Activated CD4-positive, alpha-beta T cell treated with anti-CD3 and anti-CD28 coated beads, Interleukin-10, Interleukin-2, amounts not matched to agents 100 ng/mL and 50 ng/mL, durations not matched to agents 16 hours and 8 hours (primary cell): ENCODE measurements around the gene UBAP2L.
"Not testable (repeated sequence)": the region's sequence is repeated elsewhere in the genome, so short reads cannot be mapped to it uniquely, and the experiment has no call there.

Experiments used
- DNase-seq: peaks from one replicate; pipeline ENCODE4 v3.0.0-alpha.2; 2020

The UBAP2L gene

GRCh38 chr1:154241703-154242351 is 21.1 kb downstream of the UBAP2L start:
- DNase-seq, result no peak

GRCh38 chr1:154253671-154254070 is 32.9 kb downstream of the UBAP2L start:
- no peak for DNase-seq

GRCh38 chr1:154256686-154257085 is 35.9 kb downstream of the UBAP2L start:
- DNase-seq, result no peak

GRCh38 chr1:154258784-154259183 is 38.0 kb downstream of the UBAP2L start:
- no peak for DNase-seq

- no peak for DNase-seq
These were observed 39.4 kb downstream of the UBAP2L start for GRCh38 chr1:154260127-154260526.

GRCh38 chr1:154263465-154264332 is 42.9 kb downstream of the UBAP2L start:
- DNase-seq, result no peak

- DNase-seq, result no peak
These were observed 43.7 kb downstream of the UBAP2L start for GRCh38 chr1:154264454-154264853.

GRCh38 chr1:154265586-154265985 is 44.8 kb downstream of the UBAP2L start:
- peak; percentile 34 for DNase-seq

- DNase-seq, result peak; percentile 25
These were observed 50.1 kb downstream of the UBAP2L start for GRCh38 chr1:154270833-154271232.

GRCh38 chr1:154272217-154272998 is 51.7 kb downstream of the UBAP2L start, which contains the start of gene HAX1:
TSS of gene HAX1 (plus strand) at chr1:154272629. CDS start at chr1:154272724, 95 bp downstream.
- DNase-seq, result peak; percentile 98

GRCh38 chr1:154272999-154273563 is 52.3 kb downstream of the UBAP2L start:
- DNase-seq, result no peak

GRCh38 chr1:154276797-154277196 is 56.0 kb downstream of the UBAP2L start:
- DNase-seq, result peak; percentile 26

- not testable (repeated sequence) for DNase-seq
These were observed 66.8 kb downstream of the UBAP2L start for GRCh38 chr1:154287591-154287990.

GRCh38 chr1:154288661-154289060 is 67.9 kb downstream of the UBAP2L start:
- DNase-seq, result no peak

GRCh38 chr1:154290921-154291320 is 70.2 kb downstream of the UBAP2L start:
- no peak for DNase-seq

- no peak for DNase-seq
These were observed 74.9 kb downstream of the UBAP2L start for GRCh38 chr1:154295408-154296235.

GRCh38 chr1:154301582-154301981 is 80.8 kb downstream of the UBAP2L start:
- no peak for DNase-seq

- peak; percentile 72 for DNase-seq
These were observed 84.0 kb downstream of the UBAP2L start for GRCh38 chr1:154304664-154305337.

GRCh38 chr1:154306151-154306550 is 85.4 kb downstream of the UBAP2L start:
- DNase-seq, result no peak

GRCh38 chr1:154307670-154308270 is 87.0 kb downstream of the UBAP2L start:
- peak; percentile 54 for DNase-seq

GRCh38 chr1:154309136-154309535 is 88.4 kb downstream of the UBAP2L start:
- DNase-seq, result not testable (repeated sequence)
